IMR-90 (cell line): ENCODE measurements around the gene BPI. TPM values are rescaled to one million over a fixed set of nuclear protein-coding genes. Genes with fewer than 3 reads are reported as not detected.

Source experiments
- ATAC-seq: fragments of 200-7000 bp; cut with Tn5 transposase; 2 replicates; pipeline ENCODE4 v1.9.1; 2020; ENCODE audit warnings: low read depth, mild to moderate bottlenecking, moderate library complexity
- BruUV-seq: library from RNA; stranded (reverse); fragments of 400-500 nt; replicated peaks from 2 replicates; lab custom pipeline; 2021; lab: Mats Ljungman, UMichigan
- CTCF ChIA-PET: fragments of 300-600 bp; formaldehyde crosslinking; extraction: SDS; loops from one replicate; lab custom pipeline; 2021; ENCODE audit warnings: antibody characterized with exemption; lab: Yijun Ruan, JAX
- POLR2A ChIA-PET: fragments of 300-600 bp; sonication (Branson Sonifier 250); formaldehyde crosslinking; loops from one replicate; lab custom pipeline; 2022; ENCODE audit warnings: antibody characterized with exemption; ENCODE audit not compliant: unreplicated experiment; lab: Charles Lee
- DNase-seq: peaks from one replicate; pipeline ENCODE4 v3.0.0; 2013
- H2AFZ ChIP-seq: replicated peaks from 2 replicates; pipeline ENCODE3; 2013; ENCODE audit warnings: low read length, mild to moderate bottlenecking; ENCODE audit not compliant: poor library complexity
- H2AK5ac ChIP-seq: 2 replicates; pipeline ENCODE4 v1.6.1; 2013; ENCODE audit warnings: low read depth, low read length, inconsistent platforms
- H2AK9ac ChIP-seq: replicated peaks from 2 replicates; pipeline ENCODE3; 2013; ENCODE audit warnings: mild to moderate bottlenecking, low read depth, low read length, moderate library complexity; ENCODE audit not compliant: poor library complexity
- H2BK120ac ChIP-seq: 2 replicates; pipeline ENCODE4 v1.6.1; 2013; ENCODE audit warnings: low read depth, low read length, inconsistent platforms
- H2BK15ac ChIP-seq: 3 replicates; pipeline ENCODE4 v1.6.1; 2013; ENCODE audit warnings: low read depth, low read length, inconsistent platforms
- H2BK20ac ChIP-seq: 2 replicates; pipeline ENCODE4 v1.6.1; 2013; ENCODE audit warnings: low read depth, mild to moderate bottlenecking, inconsistent platforms, low read length, moderate library complexity
- H2BK5ac ChIP-seq: 2 replicates; pipeline ENCODE4 v1.6.1; 2013; ENCODE audit warnings: mild to moderate bottlenecking, low read depth, low read length, inconsistent platforms; ENCODE audit not compliant: poor library complexity, severe bottlenecking
- H3K14ac ChIP-seq: replicated peaks from 2 replicates; pipeline ENCODE4 v1.6.1; 2013; ENCODE audit warnings: low read depth, low read length, inconsistent platforms
- H3K18ac ChIP-seq: 2 replicates; pipeline ENCODE4 v1.6.1; 2013; ENCODE audit warnings: low read depth, low read length, control low read depth
- H3K23ac ChIP-seq: 2 replicates; pipeline ENCODE4 v1.6.1; 2013; ENCODE audit warnings: low read depth, low read length, inconsistent platforms
- H3K27ac ChIP-seq: 2 replicates; pipeline ENCODE4 v1.5.1; 2013; ENCODE audit warnings: mild to moderate bottlenecking, control low read depth, low read length; ENCODE audit not compliant: insufficient read depth
- H3K27me3 ChIP-seq: 2 replicates; pipeline ENCODE4 v1.6.1; 2013; ENCODE audit warnings: low read length; ENCODE audit not compliant: control insufficient read depth, insufficient read depth
- H3K36me3 ChIP-seq: 2 replicates; pipeline ENCODE4 v1.6.1; 2013; ENCODE audit warnings: low read length, mixed read lengths; ENCODE audit not compliant: control insufficient read depth, insufficient read depth
- H3K4ac ChIP-seq: 2 replicates; pipeline ENCODE4 v1.6.1; 2013; ENCODE audit warnings: low read depth, low read length, inconsistent platforms
- H3K4me1 ChIP-seq: 2 replicates; pipeline ENCODE4 v1.6.1; 2013; ENCODE audit warnings: low read length, mixed read lengths; ENCODE audit not compliant: control insufficient read depth, insufficient read depth
- H3K4me2 ChIP-seq: 2 replicates; pipeline ENCODE4 v1.6.1; 2013; ENCODE audit warnings: low read depth, mild to moderate bottlenecking, control low read depth, low read length, moderate library complexity
- H3K4me3 ChIP-seq: 2 replicates; pipeline ENCODE4 v1.5.1; 2013; ENCODE audit warnings: low read depth, mild to moderate bottlenecking, control low read depth, low read length, moderate library complexity; ENCODE audit not compliant: insufficient read depth
- H3K56ac ChIP-seq: 2 replicates; pipeline ENCODE4 v1.6.1; 2013; ENCODE audit warnings: low read length, inconsistent platforms; ENCODE audit not compliant: insufficient read depth; ENCODE audit errors: extremely low read depth
- H3K79me1 ChIP-seq, 2 experiments: 2 replicates each; pipeline ENCODE4 v1.6.1; 2013; ENCODE audit warnings: low read length in 2 of 2, inconsistent platforms in 1 of 2, low read depth in 1 of 2
- H3K9ac ChIP-seq: 2 replicates; pipeline ENCODE4 v1.6.1; 2013; ENCODE audit warnings: low read depth, low read length, control low read depth
- H3K9me1 ChIP-seq: 2 replicates; pipeline ENCODE4 v1.6.1; 2013; ENCODE audit warnings: low read length, inconsistent platforms; ENCODE audit not compliant: insufficient read depth
- H3K9me3 ChIP-seq: 2 replicates; pipeline ENCODE4 v1.6.1; 2013; ENCODE audit warnings: low read length; ENCODE audit not compliant: control insufficient read depth, insufficient read depth
- H4K20me1 ChIP-seq: 2 replicates; pipeline ENCODE4 v1.6.1; 2013; ENCODE audit warnings: low read length, inconsistent platforms; ENCODE audit not compliant: insufficient read depth
- H4K5ac ChIP-seq: 2 replicates; pipeline ENCODE4 v1.6.1; 2013; ENCODE audit warnings: mild to moderate bottlenecking, low read depth, low read length, control low read depth
- H4K8ac ChIP-seq, 2 experiments: 2 replicates each; pipeline ENCODE4 v1.6.1; 2013; ENCODE audit warnings: low read depth in 2 of 2, low read length in 2 of 2, control low read depth in 1 of 2, inconsistent platforms in 1 of 2
- H4K91ac ChIP-seq: 2 replicates; pipeline ENCODE4 v1.6.1; 2013; ENCODE audit warnings: low read depth, low read length, inconsistent platforms; ENCODE audit not compliant: insufficient read depth
- ELK1 ChIP-seq: fragments of 150-350 bp; IDR thresholded peaks from 2 replicates; pipeline ENCODE4 v1.6.1; 2016; ENCODE audit warnings: low read depth, mild to moderate bottlenecking, low read length, moderate library complexity, borderline replicate concordance
- FOS ChIP-seq: fragments of 150-350 bp; IDR thresholded peaks from 2 replicates; pipeline ENCODE4 v1.6.1; 2016; ENCODE audit warnings: low read depth, low read length
- WGBS, 2 experiments: methylation state at CpG; one replicate each; pipeline versions ENCODE4 v1.1.5 to v1.1.7; 2013; ENCODE audit warnings: missing lambda C conversion rate in 2 of 2; ENCODE audit not compliant: insufficient read length in 1 of 2; ENCODE audit errors: extremely low coverage in 2 of 2; 5-methylcytosine and 5-hydroxymethylcytosine counted together
- dilution Hi-C: fragments of 300-500 bp; cut with HindIII; formaldehyde crosslinking; loops from one replicate; pipeline ENCODE4 v1.14.3; 2018; ENCODE audit warnings: low sequenced_read_pairs; ENCODE audit not compliant: unreplicated experiment
- in situ Hi-C: fragments of 300-500 bp; cut with MboI; formaldehyde crosslinking; loops from 3 replicates; pipeline ENCODE4 v1.14.3; 2019; ENCODE audit warnings: low sequenced_read_pairs, inconsistent platforms, mixed read lengths
- intact Hi-C: fragments of 100-400 bp; cut with micrococcal nuclease; formaldehyde crosslinking; loops from 2 replicates; pipeline ENCODE4 v1.10.0; 2022
- polyA plus RNA-seq, 3 experiments: library from polyadenylated mRNA; depleted of rRNA; stranded (reverse); fragments of >200 nt; gene quantifications; 2 replicates each; pipeline ENCODE4 v1.2.3, GENCODE V29; 2012; ENCODE audit warnings: low replicate concordance in 1 of 3
- total RNA-seq: library from RNA; depleted of rRNA; stranded (reverse); fragments of >200 nt; gene quantifications from 2 replicates; pipeline ENCODE4 v1.2.3, GENCODE V29; 2012

BPI gene
- total and polyA plus RNA-seq, 2 of the 4 experiments (the other 2 are of a cell fraction): 0.05 TPM; not detected in 1

GRCh38 chr20:38272398-38272797, 31.6 kb upstream of the BPI start:
- Histone ChIP-seq H3K4me1 (peaks cover 33% of the 10 kb centered on the region), H2BK120ac (peak overlapping the region; percentile 99), H3K27me3 (no peaks in the 10 kb centered on the region), H2AK5ac (peak overlapping the region; percentile 92), H3K9ac (no peak overlapping the region), H3K4me2 (no peak overlapping the region), H3K9me1 (peaks cover 16% of the 10 kb centered on the region), H3K56ac (peak overlapping the region; percentile 80), H2BK5ac (peak overlapping the region; percentile 97), H4K5ac (peak overlapping the region; percentile 82), H2BK15ac (peak overlapping the region; percentile 94; the same call in 2 of the 3 replicates), H3K79me1 (no peaks in the 10 kb centered on the region), H2AFZ (peak overlapping the region; percentile 34), H3K9me3 (no peaks in the 10 kb centered on the region), H3K23ac (peak overlapping the region; percentile 86), H4K20me1 (no peaks in the 10 kb centered on the region; the same call in 1 of the 2 replicates), H4K91ac (peak overlapping the region; percentile 92), H2AK9ac (peak overlapping the region; percentile 43), H4K8ac (peak overlapping the region; percentile 45 to 97), H3K4ac (peak overlapping the region; percentile 96), H3K4me3 (no peak overlapping the region), H3K14ac (peak overlapping the region; percentile 97), H3K18ac (peak overlapping the region; percentile 97), H3K27ac (peak overlapping the region; percentile 99), H2BK20ac (peak overlapping the region; percentile 99), H3K36me3 (no peaks in the 10 kb centered on the region)
- peak; percentile 13; the same call in 1 of the 2 replicates for ATAC-seq
- CTCF ChIA-PET: interaction anchor here (1.2 to 1.4 kb wide), 2 partner anchors 19 to 215 kb away, joined by 3 to 4 read pairs; no protein-coding TSS in a partner anchor
- intact Hi-C loops (no loop called here), dilution Hi-C loops (no loop called here), in situ Hi-C loops (no loop called here)
- DNase-seq: peak; percentile 74
- POLR2A ChIA-PET: interaction anchor here (0.5 kb wide), 1 partner anchor 18 kb away, joined by 3 read pairs; no protein-coding TSS in a partner anchor
- WGBS, 2 experiments: 33% methylated on average over 1 of the region's 2 CpGs; no CpG with 5 or more reads in 1 of the 2 experiments
- TF ChIP-seq ELK1: no peak
- 0 out of 2 replicates have a peak, but pooled peaks have one; percentile 25 for TF ChIP-seq FOS
- no TSS peak for BruUV-seq
